ENCODE results near the gene SBK1. TPM values are rescaled to one million over a fixed set of nuclear protein-coding genes. Genes with fewer than 3 reads are reported as not detected.

The SBK1 gene
- total RNA-seq, 4 donors from 2014 or later = 0.35 to 2.5 (median 1.3) TPM

DNA sequence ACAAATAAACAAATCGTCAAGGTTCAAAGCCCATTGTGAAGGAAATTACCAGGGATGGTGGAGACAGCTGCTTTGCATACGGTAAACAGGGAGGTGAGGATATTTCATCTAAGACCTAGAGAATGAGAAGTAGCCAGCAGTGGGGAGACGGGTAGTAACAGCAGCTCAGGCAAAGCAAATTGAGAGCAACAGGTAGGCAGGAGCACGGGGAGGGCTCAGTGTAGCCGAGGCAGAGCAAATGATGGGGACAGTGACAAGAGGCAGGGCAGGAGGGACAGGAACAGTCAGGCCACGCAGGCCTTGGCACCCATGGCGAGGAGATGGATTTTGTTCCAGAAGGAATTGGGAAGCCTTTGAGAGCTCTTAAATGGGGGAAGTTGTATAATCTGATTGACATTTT is 29.0 kb upstream of the SBK1 start:
- DNase-seq = no peak
- no peaks in the 10 kb centered on the region for H3K9me3 ChIP-seq
- H3K36me3 ChIP-seq = no peaks in the 10 kb centered on the region
- peaks cover 0 to 4% of the 10 kb centered on the region in 2 donors for H3K27me3 ChIP-seq
- no peaks in the 10 kb centered on the region for H3K4me1 ChIP-seq
- no peak overlapping the region for H3K27ac ChIP-seq
- H3K4me3 ChIP-seq = no peak overlapping the region
- no peak for TF ChIP-seq CTCF (IDR thresholded peaks at IDR 0.05)

DNA sequence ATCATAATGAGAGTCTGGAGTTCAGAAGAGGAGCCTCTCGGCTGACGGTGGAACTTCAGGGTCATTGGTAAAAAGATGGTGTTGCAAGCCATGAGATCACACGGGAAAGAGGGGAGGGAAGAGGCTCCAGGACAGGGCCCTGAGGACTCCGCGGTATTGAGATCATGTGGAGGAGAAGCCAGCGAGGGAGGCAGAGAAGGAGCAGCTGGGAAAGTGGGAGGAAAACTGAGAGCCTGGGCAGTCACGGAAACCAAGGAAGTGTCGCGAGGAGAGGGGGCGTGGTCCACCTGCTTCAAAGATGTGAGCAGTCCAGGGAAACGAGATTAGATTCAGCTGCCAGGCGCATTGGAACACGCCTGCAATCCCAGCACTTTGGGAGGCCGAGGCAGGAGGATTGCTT is 27.7 kb upstream of the SBK1 start:
- no peak overlapping the region for H3K4me3 ChIP-seq
- H3K9me3 ChIP-seq = no peaks in the 10 kb centered on the region
- no peaks in the 10 kb centered on the region for H3K4me1 ChIP-seq
- TF ChIP-seq CTCF (IDR thresholded peaks at IDR 0.05) (no peak), POLR2A (IDR thresholded peaks at IDR 0.05) (no peak)
- no peaks in the 10 kb centered on the region for H3K27me3 ChIP-seq
- no peak for DNase-seq
- no peak overlapping the region for H3K27ac ChIP-seq
- H3K36me3 ChIP-seq = no peaks in the 10 kb centered on the region

GRCh38 chr16:28265822-28266221 is 26.5 kb upstream of the SBK1 start:
- TF ChIP-seq POLR2A (IDR thresholded peaks at IDR 0.05) (no peak), CTCF (IDR thresholded peaks at IDR 0.05) (no peak)
- no peaks in the 10 kb centered on the region for H3K27me3 ChIP-seq
- no peak for DNase-seq
- no peak overlapping the region for H3K27ac ChIP-seq
- no peaks in the 10 kb centered on the region for H3K36me3 ChIP-seq
- H3K9me3 ChIP-seq = no peaks in the 10 kb centered on the region
- no peak overlapping the region for H3K4me3 ChIP-seq
- no peaks in the 10 kb centered on the region for H3K4me1 ChIP-seq

- Histone ChIP-seq H3K27ac (no peak overlapping the region), H3K27me3 (no peaks in the 10 kb centered on the region), H3K4me3 (no peak overlapping the region), H3K36me3 (no peaks in the 10 kb centered on the region), H3K4me1 (no peaks in the 10 kb centered on the region), H3K9me3 (peaks cover 0 to 5% (median 0%) of the 10 kb centered on the region in 4 donors)
- TF ChIP-seq CTCF (IDR thresholded peaks at IDR 0.05) = no peak
- no peak for TF ChIP-seq POLR2A (IDR thresholded peaks at IDR 0.05)
- DNase-seq = no peak
These were observed 25.0 kb upstream of the SBK1 start for GRCh38 chr16:28267356-28267755.

DNA sequence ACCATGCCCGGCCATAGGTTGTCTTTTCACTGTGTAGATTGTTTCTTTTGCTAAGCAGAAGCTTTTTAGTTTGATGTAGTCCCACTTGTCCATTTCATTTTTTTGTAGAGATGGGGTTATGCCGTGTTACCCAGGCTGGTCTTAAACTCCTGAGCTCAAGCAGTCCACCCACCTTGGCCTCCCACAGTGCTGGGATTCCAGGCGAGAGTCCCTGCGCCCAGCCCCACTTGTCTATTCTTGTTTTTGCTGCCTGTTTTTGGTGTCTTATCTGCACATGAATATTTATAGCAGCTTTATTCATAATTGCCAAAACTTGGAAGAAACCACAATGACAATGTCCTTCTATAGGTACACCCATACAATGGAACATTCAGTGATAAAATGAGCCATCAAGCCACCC is 18.8 kb upstream of the SBK1 start:
- Histone ChIP-seq H3K27me3 (no peaks in the 10 kb centered on the region), H3K27ac (no peak overlapping the region), H3K4me3 (no peak overlapping the region)

More for the DNA sequence above, 18.8 kb upstream of the SBK1 start:
- Histone ChIP-seq H3K4me1 (peaks cover 0 to 6% (median 2%) of the 10 kb centered on the region in 4 donors), H3K9me3 (peaks cover 0 to 5% (median 0%) of the 10 kb centered on the region in 4 donors), H3K36me3 (no peaks in the 10 kb centered on the region)
- DNase-seq = no peak
- TF ChIP-seq POLR2A (IDR thresholded peaks at IDR 0.05) = no peak
- no peak for TF ChIP-seq CTCF (IDR thresholded peaks at IDR 0.05)
